Measurements from ENCODE around the gene NR1I3. TPM values are rescaled to one million over a fixed set of nuclear protein-coding genes. Genes with fewer than 3 reads are reported as not detected.
A peak's percentile ranks its signal among the peaks of the same experiment; 100 is the strongest.

Gene NR1I3
- total and polyA plus RNA-seq, 3 experiments from 2014 or later: not detected

GRCh38 chr1:161182214-161182613 lies 55.8 kb downstream of the NR1I3 start:
- Mint-ChIP-seq H3K9me3 (no peaks in the 10 kb centered on the region), H3K4me3 (peak overlapping the region; percentile 71 to 99 (median 79)), H3K36me3 (peaks cover 0 to 6% (median 2%) of the 10 kb centered on the region in 3 donors), H3K27ac (peak overlapping the region; percentile 81 to 99 (median 92)), H3K4me1 (peaks cover 73 to 86% (median 85%) of the 10 kb centered on the region in 3 donors), H3K27me3 (peaks cover 0 to 1% of the 10 kb centered on the region in 2 donors)
- Histone ChIP-seq H3K9me3 (ENCODE audit: low read length) (no peaks in the 10 kb centered on the region), H3K27me3 (ENCODE audit: insufficient read depth, low read length, poor library complexity, severe bottlenecking) (no peaks in the 10 kb centered on the region), H3K4me3 (ENCODE audit: low read length) (peak overlapping the region; percentile 26), H3K36me3 (ENCODE audit: insufficient read depth, low read length) (no peaks in the 10 kb centered on the region), H3K4me1 (ENCODE audit: insufficient read depth, low read length) (peaks cover 76% of the 10 kb centered on the region), H3K27ac (ENCODE audit: low read depth, low read length) (peak overlapping the region; percentile 60)
- POLR2A ChIA-PET: interaction anchor here (0.9 to 2.6 kb wide), 10 partner anchors 9 to 136 kb away, joined by 3 to 15 read pairs (median 7); partner anchors contain the start of genes NDUFS2, PPOX, SDHC and TOMM40L
- peak in 3 of 5 donors; percentile 50 to 72 (median 54) for DNase-seq
- CTCF ChIA-PET: interaction anchor here (1.0 to 5.6 kb wide), 10 partner anchors 11 to 200 kb away, joined by 3 to 71 read pairs (median 10); partner anchors contain the start of genes NDUFS2, PPOX and TOMM40L

DNA sequence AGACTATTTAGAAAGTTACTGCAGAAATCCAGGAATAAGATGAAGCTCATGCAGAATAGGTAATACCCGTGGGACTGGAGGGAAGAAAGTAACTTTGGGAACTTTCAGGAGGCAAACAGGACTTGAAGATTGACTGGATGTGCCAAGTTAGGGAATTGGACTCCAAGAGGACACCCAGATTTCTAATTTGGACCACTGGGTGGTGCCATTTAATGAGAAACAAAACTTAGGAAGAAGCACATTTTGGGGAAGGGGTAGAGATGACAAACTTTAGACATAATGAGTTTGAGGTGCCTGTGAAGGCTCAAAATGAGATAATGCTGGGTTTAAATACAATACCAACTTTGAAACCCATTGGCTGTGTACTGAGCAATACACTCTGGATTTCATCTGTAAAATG lies 57.4 kb downstream of the NR1I3 start:
- no peaks in the 10 kb centered on the region for H3K9me3 Mint-ChIP-seq
- peaks cover 4% of the 10 kb centered on the region for H3K36me3 ChIP-seq (ENCODE audit: insufficient read depth, low read length)
- peaks cover 0 to 22% (median 3%) of the 10 kb centered on the region in 3 donors for H3K36me3 Mint-ChIP-seq
- no peak overlapping the region for H3K27ac ChIP-seq (ENCODE audit: low read depth, low read length)
- POLR2A ChIA-PET: interaction anchor here (2.6 kb wide), 1 partner anchor 45 kb away, joined by 14 read pairs; the partner anchor contains the start of gene TOMM40L
- peaks cover 73% of the 10 kb centered on the region for H3K4me1 ChIP-seq (ENCODE audit: insufficient read depth, low read length)
- peaks cover 75 to 86% (median 85%) of the 10 kb centered on the region in 3 donors for H3K4me1 Mint-ChIP-seq
- no peaks in the 10 kb centered on the region for H3K9me3 ChIP-seq (ENCODE audit: low read length)
- peaks cover 0 to 3% of the 10 kb centered on the region in 2 donors for H3K27me3 Mint-ChIP-seq
- H3K27ac Mint-ChIP-seq: peak overlapping the region; percentile 13 to 92 (median 84)
- no peaks in the 10 kb centered on the region for H3K27me3 ChIP-seq (ENCODE audit: insufficient read depth, low read length, poor library complexity, severe bottlenecking)
- no peak overlapping the region for H3K4me3 ChIP-seq (ENCODE audit: low read length)
- DNase-seq: no peak
- CTCF ChIA-PET: interaction anchor here (0.6 to 5.6 kb wide), 7 partner anchors 12 to 201 kb away, joined by 4 to 71 read pairs (median 13); partner anchors contain the start of genes NDUFS2, PPOX and TOMM40L
- peak overlapping the region; percentile 14 to 78 (median 38) for H3K4me3 Mint-ChIP-seq

DNA sequence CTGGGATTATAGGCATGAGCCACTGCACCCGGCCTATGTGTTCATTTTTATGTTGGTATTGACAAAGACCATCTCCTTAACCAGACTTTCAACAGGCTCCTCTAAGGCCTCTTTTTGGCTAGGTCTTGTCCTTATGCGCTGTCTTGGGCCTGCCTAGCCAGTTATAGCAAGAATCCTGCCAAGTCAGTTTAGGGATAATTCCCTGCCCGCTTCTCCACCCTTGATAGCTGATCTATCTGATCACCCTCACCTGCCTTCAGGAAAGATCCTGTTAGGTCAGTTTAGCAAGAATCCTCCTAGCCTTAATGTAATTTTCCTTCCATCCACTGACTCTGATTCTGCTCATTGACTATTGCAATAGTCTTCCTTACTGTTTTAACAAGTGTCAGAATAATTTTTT lies 58.3 kb downstream of the NR1I3 start:
- CTCF ChIA-PET: interaction anchor here (1.1 to 5.6 kb wide), 5 partner anchors 13 to 126 kb away, joined by 5 to 71 read pairs (median 20); partner anchors contain the start of genes NDUFS2, PPOX and TOMM40L

More for the DNA sequence above, 58.3 kb downstream of the NR1I3 start:
- Histone ChIP-seq H3K27me3 (ENCODE audit: insufficient read depth, low read length, poor library complexity, severe bottlenecking) (no peaks in the 10 kb centered on the region), H3K4me1 (ENCODE audit: insufficient read depth, low read length) (peaks cover 70% of the 10 kb centered on the region), H3K9me3 (ENCODE audit: low read length) (no peaks in the 10 kb centered on the region), H3K4me3 (ENCODE audit: low read length) (no peak overlapping the region), H3K27ac (ENCODE audit: low read depth, low read length) (no peak overlapping the region), H3K36me3 (ENCODE audit: insufficient read depth, low read length) (peaks cover 12% of the 10 kb centered on the region)
- Mint-ChIP-seq H3K27ac (peak overlapping the region in 7 of 8 donors; percentile 47 to 90 (median 84)), H3K27me3 (peaks cover 0 to 3% of the 10 kb centered on the region in 2 donors), H3K9me3 (no peaks in the 10 kb centered on the region), H3K4me3 (peak overlapping the region in 4 of 7 donors; percentile 32 to 69 (median 38)), H3K4me1 (peaks cover 76 to 88% (median 87%) of the 10 kb centered on the region in 3 donors), H3K36me3 (peaks cover 0 to 31% (median 3%) of the 10 kb centered on the region in 3 donors)
- no peak for DNase-seq
- POLR2A ChIA-PET: interaction anchor here (1.1 to 1.2 kb wide), 2 partner anchors 21 to 24 kb away, joined by 4 to 12 read pairs; no protein-coding TSS in a partner anchor

Other genes with a start within 250 kb of the NR1I3 start
- 10 to 100 TPM; 11.6 to 14.1 TPM for gene F11R, start 217.1 kb downstream of the NR1I3 start, total RNA-seq
- gene F11R, start 217.1 kb downstream of the NR1I3 start, polyA plus RNA-seq: 18.3 TPM
- gene TSTD1, start 199.2 kb downstream of the NR1I3 start, total RNA-seq: 10 to 100 TPM; 40.2 to 46.1 TPM
- gene TSTD1, start 199.2 kb downstream of the NR1I3 start, polyA plus RNA-seq: 288 TPM
- 10 to 100 TPM; 63.3 to 67.7 TPM for gene USF1, start 192.2 kb downstream of the NR1I3 start, total RNA-seq
- gene USF1, start 192.2 kb downstream of the NR1I3 start, polyA plus RNA-seq: 6.7 TPM
- 100 to 1,000 TPM; 147 to 149 TPM for gene ARHGAP30, start 168.3 kb downstream of the NR1I3 start, total RNA-seq
- gene ARHGAP30, start 168.3 kb downstream of the NR1I3 start, polyA plus RNA-seq: 213 TPM
- under 1 TPM; 0.09 TPM for gene NECTIN4, start 148.6 kb downstream of the NR1I3 start, total RNA-seq
- not detected for gene NECTIN4, start 148.6 kb downstream of the NR1I3 start, polyA plus RNA-seq
- gene KLHDC9, start 139.8 kb downstream of the NR1I3 start, total RNA-seq: under 1 TPM; 0.42 to 0.49 TPM
- gene KLHDC9, start 139.8 kb downstream of the NR1I3 start, polyA plus RNA-seq: not detected
- gene PFDN2, start 120.2 kb downstream of the NR1I3 start, total RNA-seq: 100 to 1,000 TPM; 133 to 142 TPM
- 96.4 TPM for gene PFDN2, start 120.2 kb downstream of the NR1I3 start, polyA plus RNA-seq
- 10 to 100 TPM; 33.9 to 36.3 TPM for gene NIT1, start 120.1 kb downstream of the NR1I3 start, total RNA-seq
- gene NIT1, start 120.1 kb downstream of the NR1I3 start, polyA plus RNA-seq: 16.7 TPM
- 10 to 100 TPM; 41.0 to 41.9 TPM for gene DEDD, start 105.5 kb downstream of the NR1I3 start, total RNA-seq
- 30.0 TPM for gene DEDD, start 105.5 kb downstream of the NR1I3 start, polyA plus RNA-seq
- gene UFC1, start 84.2 kb downstream of the NR1I3 start, total RNA-seq: 100 to 1,000 TPM; 109 to 118 TPM
- 174 TPM for gene UFC1, start 84.2 kb downstream of the NR1I3 start, polyA plus RNA-seq
- gene USP21, start 78.7 kb downstream of the NR1I3 start, total RNA-seq: 10 to 100 TPM; 26.1 to 27.4 TPM
- 28.3 TPM for gene USP21, start 78.7 kb downstream of the NR1I3 start, polyA plus RNA-seq
- gene PPOX, start 71.8 kb downstream of the NR1I3 start, total RNA-seq: 10 to 100 TPM; 24.4 to 31.3 TPM
- gene PPOX, start 71.8 kb downstream of the NR1I3 start, polyA plus RNA-seq: 17.6 TPM
- gene B4GALT3, start 60.7 kb downstream of the NR1I3 start, total RNA-seq: 10 to 100 TPM; 59.4 to 60.9 TPM
- gene B4GALT3, start 60.7 kb downstream of the NR1I3 start, polyA plus RNA-seq: 58.9 TPM
- gene ADAMTS4, start 39.1 kb downstream of the NR1I3 start, total RNA-seq: under 1 TPM; 0.37 to 0.58 TPM
- 0.17 TPM for gene ADAMTS4, start 39.1 kb downstream of the NR1I3 start, polyA plus RNA-seq
- 10 to 100 TPM; 93.5 to 97.1 TPM for gene NDUFS2, start 35.8 kb downstream of the NR1I3 start, total RNA-seq
- gene NDUFS2, start 35.8 kb downstream of the NR1I3 start, polyA plus RNA-seq: 82.1 TPM
- gene FCER1G, start 22.9 kb downstream of the NR1I3 start, total RNA-seq: 1 to 10 TPM; 4.1 to 5.1 TPM
- gene FCER1G, start 22.9 kb downstream of the NR1I3 start, polyA plus RNA-seq: 19.0 TPM
- not detected for gene APOA2, start 14.6 kb downstream of the NR1I3 start, total RNA-seq
- not detected for gene APOA2, start 14.6 kb downstream of the NR1I3 start, polyA plus RNA-seq
- 10 to 100 TPM; 24.7 to 26.1 TPM for gene TOMM40L, start 12.1 kb downstream of the NR1I3 start, total RNA-seq
- 6.9 TPM for gene TOMM40L, start 12.1 kb downstream of the NR1I3 start, polyA plus RNA-seq
- gene PCP4L1, start 20.5 kb upstream of the NR1I3 start, total RNA-seq: not detected
- not detected for gene PCP4L1, start 20.5 kb upstream of the NR1I3 start, polyA plus RNA-seq
- 1 to 10 TPM; 1.8 to 1.9 TPM for gene MPZ, start 71.8 kb upstream of the NR1I3 start, total RNA-seq
- gene MPZ, start 71.8 kb upstream of the NR1I3 start, polyA plus RNA-seq: not detected
- gene SDHC, start 76.2 kb upstream of the NR1I3 start, total RNA-seq: 100 to 1,000 TPM; 226 to 232 TPM
- 199 TPM for gene SDHC, start 76.2 kb upstream of the NR1I3 start, polyA plus RNA-seq
- gene CFAP126, start 129.7 kb upstream of the NR1I3 start, total RNA-seq: not detected
- gene CFAP126, start 129.7 kb upstream of the NR1I3 start, polyA plus RNA-seq: not detected

Measured in CD8-positive, alpha-beta memory T cell (primary cell).